ENCODE data around the gene IGFN1.

DNA sequence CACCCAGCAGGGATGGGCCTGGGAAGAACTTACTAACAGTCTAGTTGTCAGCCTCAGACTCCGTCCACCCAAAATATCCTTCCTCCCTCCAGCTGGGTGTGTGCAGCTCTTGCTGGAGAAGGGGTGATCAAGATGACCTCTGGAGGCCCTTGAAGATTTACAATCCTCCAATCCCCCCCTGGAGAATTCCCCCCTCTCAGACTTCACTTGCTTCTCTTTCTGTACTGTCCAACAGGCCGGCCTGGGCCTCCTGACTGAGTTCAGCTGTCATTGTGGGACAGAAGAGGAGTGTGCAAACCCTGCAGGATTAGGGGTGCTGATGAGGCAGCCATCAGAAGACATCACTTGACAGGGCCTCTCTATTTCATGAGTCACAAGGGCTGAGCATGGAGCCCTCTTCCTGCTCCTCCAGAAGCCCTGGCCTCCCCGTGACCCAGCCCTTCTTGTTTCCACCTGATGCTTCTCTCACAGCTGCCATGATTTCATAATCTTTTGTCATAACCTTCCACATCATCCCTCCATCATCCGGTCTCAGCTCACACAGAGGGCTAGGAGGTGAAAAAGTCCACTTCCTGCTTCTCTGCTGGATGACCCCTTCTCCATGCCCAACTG lies 17.5 kb upstream of the IGFN1 start:
- TF ChIP-seq SRF (IDR thresholded peaks at IDR 0.05; ENCODE audit: low read depth, low read length) (no peak), CEBPB (IDR thresholded peaks at IDR 0.05; ENCODE audit: low read depth, low read length) (no peak), JUN (IDR thresholded peaks at IDR 0.05; ENCODE audit: low read depth, low read length) (no peak), GABPA (IDR thresholded peaks at IDR 0.05; ENCODE audit: borderline replicate concordance, insufficient read depth, low read length) (no peak), ZNF274 (IDR thresholded peaks at IDR 0.05; ENCODE audit: borderline replicate concordance, extremely low read depth, low read length) (no peak), EZH2 (IDR thresholded peaks at IDR 0.05; ENCODE audit: low read depth, low read length, severe bottlenecking) (no peak), POLR2AphosphoS5 (IDR thresholded peaks at IDR 0.05; ENCODE audit: low read depth, low read length) (no peak), HDAC6 (IDR thresholded peaks at IDR 0.05; ENCODE audit: low read depth, low read length) (no peak), CHD2 (IDR thresholded peaks at IDR 0.05; ENCODE audit: low read length) (no peak), SIN3A (conservative IDR thresholded peaks at IDR 0.05 in 1 of 2, IDR thresholded peaks at IDR 0.05 in 1 of 2; ENCODE audit: low read depth in 1 of 2, low read length in 2 of 2) (no peak)
- TF ChIP-seq, protein P1, sequence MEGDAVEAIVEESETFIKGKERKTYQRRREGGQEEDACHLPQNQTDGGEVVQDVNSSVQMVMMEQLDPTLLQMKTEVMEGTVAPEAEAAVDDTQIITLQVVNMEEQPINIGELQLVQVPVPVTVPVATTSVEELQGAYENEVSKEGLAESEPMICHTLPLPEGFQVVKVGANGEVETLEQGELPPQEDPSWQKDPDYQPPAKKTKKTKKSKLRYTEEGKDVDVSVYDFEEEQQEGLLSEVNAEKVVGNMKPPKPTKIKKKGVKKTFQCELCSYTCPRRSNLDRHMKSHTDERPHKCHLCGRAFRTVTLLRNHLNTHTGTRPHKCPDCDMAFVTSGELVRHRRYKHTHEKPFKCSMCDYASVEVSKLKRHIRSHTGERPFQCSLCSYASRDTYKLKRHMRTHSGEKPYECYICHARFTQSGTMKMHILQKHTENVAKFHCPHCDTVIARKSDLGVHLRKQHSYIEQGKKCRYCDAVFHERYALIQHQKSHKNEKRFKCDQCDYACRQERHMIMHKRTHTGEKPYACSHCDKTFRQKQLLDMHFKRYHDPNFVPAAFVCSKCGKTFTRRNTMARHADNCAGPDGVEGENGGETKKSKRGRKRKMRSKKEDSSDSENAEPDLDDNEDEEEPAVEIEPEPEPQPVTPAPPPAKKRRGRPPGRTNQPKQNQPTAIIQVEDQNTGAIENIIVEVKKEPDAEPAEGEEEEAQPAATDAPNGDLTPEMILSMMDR (IDR thresholded peaks at IDR 0.05; ENCODE audit: control extremely low read depth in 1 of 3, insufficient read depth in 1 of 3, low read depth in 1 of 3, low read length in 3 of 3) = no peak
- TF ChIP-seq, protein P2, sequence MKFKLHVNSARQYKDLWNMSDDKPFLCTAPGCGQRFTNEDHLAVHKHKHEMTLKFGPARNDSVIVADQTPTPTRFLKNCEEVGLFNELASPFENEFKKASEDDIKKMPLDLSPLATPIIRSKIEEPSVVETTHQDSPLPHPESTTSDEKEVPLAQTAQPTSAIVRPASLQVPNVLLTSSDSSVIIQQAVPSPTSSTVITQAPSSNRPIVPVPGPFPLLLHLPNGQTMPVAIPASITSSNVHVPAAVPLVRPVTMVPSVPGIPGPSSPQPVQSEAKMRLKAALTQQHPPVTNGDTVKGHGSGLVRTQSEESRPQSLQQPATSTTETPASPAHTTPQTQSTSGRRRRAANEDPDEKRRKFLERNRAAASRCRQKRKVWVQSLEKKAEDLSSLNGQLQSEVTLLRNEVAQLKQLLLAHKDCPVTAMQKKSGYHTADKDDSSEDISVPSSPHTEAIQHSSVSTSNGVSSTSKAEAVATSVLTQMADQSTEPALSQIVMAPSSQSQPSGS (IDR thresholded peaks at IDR 0.05; ENCODE audit: low read length) = no peak

Data from H1 (cell line).